Transverse colon (tissue), 4 donors: ENCODE results near the gene PVALB.

Source experiments
- EP300 ChIP-seq: sonication (generic); formaldehyde crosslinking; IDR thresholded peaks from one replicate; pipeline ENCODE4 v1.6.1; 2017; ENCODE audit warnings: antibody characterized with exemption, low read depth
- POLR2A ChIP-seq: fragments of 450-650 bp; IDR thresholded peaks from one replicate; pipeline ENCODE4 v1.6.1; 2016; ENCODE audit warnings: antibody characterized with exemption, mild to moderate bottlenecking, moderate library complexity
- POLR2AphosphoS5 ChIP-seq, 3 donors: sonication (generic); formaldehyde crosslinking; IDR thresholded peaks; one replicate each; pipeline ENCODE4 v1.6.1; 2016; ENCODE audit warnings: antibody characterized with exemption in 3 of 3
- TF ChIP-seq, protein P1 (sequence below), 5 experiments: fragments of 200-600 bp in 3 of 5; fragments of 450-650 bp in 2 of 5; sonication (generic) in 3 of 5; IDR thresholded peaks; 1 replicate in 2 of 5; 2 replicates in 3 of 5; pipeline ENCODE4 v1.5.1; 2016 to 2017; ENCODE audit warnings: antibody characterized with exemption in 5 of 5, inconsistent platforms in 3 of 5, mild to moderate bottlenecking in 2 of 5, moderate library complexity in 1 of 5

DNA sequence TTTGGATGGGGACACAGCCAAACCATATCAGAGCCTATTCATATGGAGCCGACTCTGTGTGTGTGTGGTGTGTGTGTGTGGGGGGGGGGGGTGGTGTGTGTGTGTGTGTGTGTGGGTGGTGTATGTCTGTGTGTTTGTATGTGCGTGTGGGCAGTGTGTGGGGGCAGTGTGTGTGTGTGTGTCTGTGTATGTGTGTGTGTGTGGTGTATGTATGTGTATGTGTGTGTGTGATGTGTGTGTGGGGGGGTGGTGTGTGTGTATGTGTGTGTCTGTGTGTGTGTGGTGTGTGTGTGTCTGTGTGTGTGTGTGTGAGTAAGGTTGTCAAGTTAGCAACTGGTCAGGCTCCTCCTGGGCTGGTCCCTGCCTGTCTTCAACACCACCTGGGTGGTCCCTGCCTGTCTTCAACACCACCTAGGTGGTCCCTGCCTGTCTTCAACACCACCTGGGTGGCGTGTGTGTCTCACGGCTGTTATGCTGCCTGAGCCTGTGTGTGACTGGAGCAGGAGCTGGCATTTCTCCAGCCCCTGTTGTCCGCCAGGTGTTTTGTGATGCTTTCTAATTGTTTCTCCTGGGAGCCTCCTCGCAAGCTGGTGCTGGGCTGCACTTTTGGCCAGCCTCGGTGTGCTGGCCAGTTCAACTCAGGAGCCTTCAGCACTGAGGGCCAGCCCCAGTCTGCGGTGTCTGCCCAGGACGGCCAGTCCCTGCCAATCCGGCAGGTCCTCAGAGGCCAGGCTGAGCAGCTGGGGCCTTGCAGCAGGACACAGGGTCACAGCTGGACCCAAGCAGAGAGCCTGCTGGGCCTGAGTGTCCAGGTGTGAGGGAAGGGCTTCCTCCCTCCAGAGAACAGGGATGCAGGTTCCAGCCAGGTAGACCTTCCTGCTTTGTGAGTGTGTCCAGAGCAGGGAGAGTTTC lies 21.5 kb upstream of the PVALB start:
- TF ChIP-seq POLR2A (no peak), EP300 (no peak), POLR2AphosphoS5 (IDR thresholded peaks at IDR 0.05) (no peak)
- TF ChIP-seq, protein P1, sequence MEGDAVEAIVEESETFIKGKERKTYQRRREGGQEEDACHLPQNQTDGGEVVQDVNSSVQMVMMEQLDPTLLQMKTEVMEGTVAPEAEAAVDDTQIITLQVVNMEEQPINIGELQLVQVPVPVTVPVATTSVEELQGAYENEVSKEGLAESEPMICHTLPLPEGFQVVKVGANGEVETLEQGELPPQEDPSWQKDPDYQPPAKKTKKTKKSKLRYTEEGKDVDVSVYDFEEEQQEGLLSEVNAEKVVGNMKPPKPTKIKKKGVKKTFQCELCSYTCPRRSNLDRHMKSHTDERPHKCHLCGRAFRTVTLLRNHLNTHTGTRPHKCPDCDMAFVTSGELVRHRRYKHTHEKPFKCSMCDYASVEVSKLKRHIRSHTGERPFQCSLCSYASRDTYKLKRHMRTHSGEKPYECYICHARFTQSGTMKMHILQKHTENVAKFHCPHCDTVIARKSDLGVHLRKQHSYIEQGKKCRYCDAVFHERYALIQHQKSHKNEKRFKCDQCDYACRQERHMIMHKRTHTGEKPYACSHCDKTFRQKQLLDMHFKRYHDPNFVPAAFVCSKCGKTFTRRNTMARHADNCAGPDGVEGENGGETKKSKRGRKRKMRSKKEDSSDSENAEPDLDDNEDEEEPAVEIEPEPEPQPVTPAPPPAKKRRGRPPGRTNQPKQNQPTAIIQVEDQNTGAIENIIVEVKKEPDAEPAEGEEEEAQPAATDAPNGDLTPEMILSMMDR (IDR thresholded peaks at IDR 0.05), result no peak
